WTC11 (cell line): Measurements from ENCODE around the gene PRKACA.
A peak's percentile ranks its signal among the peaks of the same experiment; 100 is the strongest.

Experiments used
- CREB1 ChIP-seq: sonication (generic); formaldehyde crosslinking; IDR thresholded peaks from 2 replicates; pipeline ENCODE4 v1.8.0; 2023; ENCODE audit warnings: mild to moderate bottlenecking, missing genetic modification reagents
- ESRRA ChIP-seq: sonication (generic); formaldehyde crosslinking; IDR thresholded peaks from 2 replicates; pipeline ENCODE4 v1.8.1; 2022; ENCODE audit warnings: mild to moderate bottlenecking, missing genetic modification reagents, borderline replicate concordance
- RORB ChIP-seq: fragments of 250-450 bp; sonication (Bioruptor Pico); IDR thresholded peaks from 2 replicates; pipeline ENCODE4 v1.9.0; 2021; ENCODE audit warnings: mild to moderate bottlenecking
- TEAD4 ChIP-seq: sonication (generic); formaldehyde crosslinking; IDR thresholded peaks from 2 replicates; pipeline ENCODE4 v1.8.0; 2022; ENCODE audit warnings: mild to moderate bottlenecking, missing genetic modification reagents
- ZNF219 ChIP-seq: sonication (generic); formaldehyde crosslinking; IDR thresholded peaks from 2 replicates; pipeline ENCODE4 v1.8.0; 2023; ENCODE audit warnings: missing genetic modification reagents, mild to moderate bottlenecking, borderline replicate concordance
- TF ChIP-seq, protein P1 (sequence below): fragments of 200-600 bp; IDR thresholded peaks from 2 replicates; pipeline ENCODE4 v1.8.0; 2022; ENCODE audit warnings: antibody characterized with exemption
- TF ChIP-seq, protein P2 (sequence below): fragments of 250-450 bp; sonication (Bioruptor Pico); conservative IDR thresholded peaks from 2 replicates; pipeline ENCODE4 v1.9.0; 2021; ENCODE audit warnings: mild to moderate bottlenecking
- TF ChIP-seq, protein P3 (sequence below): sonication (generic); formaldehyde crosslinking; IDR thresholded peaks from 2 replicates; pipeline ENCODE4 v1.8.0; 2022; ENCODE audit warnings: missing genetic modification reagents

DNA sequence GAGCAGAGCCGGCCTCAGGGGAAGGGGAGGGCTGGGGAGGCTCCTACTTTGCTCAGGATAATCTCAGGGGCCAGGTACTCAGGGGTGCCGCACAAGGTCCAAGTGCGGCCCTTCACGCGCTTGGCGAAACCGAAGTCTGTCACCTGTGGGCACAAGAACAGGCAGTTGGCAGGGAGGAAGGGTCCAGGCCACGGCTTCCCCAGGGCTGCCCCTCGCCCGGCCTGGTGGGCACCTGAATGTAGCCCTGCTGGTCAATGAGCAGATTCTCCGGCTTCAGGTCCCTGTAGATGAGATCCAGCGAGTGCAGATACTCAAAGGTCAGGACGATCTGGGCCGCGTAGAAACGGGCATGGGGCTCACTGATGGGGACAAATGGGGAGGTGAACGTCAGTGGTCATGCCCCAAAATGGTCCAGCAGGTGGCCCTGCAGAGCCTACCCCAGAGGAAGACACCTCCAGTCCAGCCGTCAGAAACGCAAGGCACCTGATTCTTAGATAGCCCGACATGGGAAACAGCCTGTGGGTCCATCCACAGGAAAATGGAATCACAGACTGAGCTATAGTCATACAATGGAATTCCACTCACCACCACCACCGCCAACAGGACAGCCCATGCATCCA lies 19.9 kb downstream of the PRKACA start:
- TF ChIP-seq CREB1 (CRISPR knock-in tag) (no peak), ESRRA (CRISPR knock-in tag) (no peak), ZNF219 (CRISPR knock-in tag) (no peak), RORB (no peak), TEAD4 (CRISPR knock-in tag) (no peak)
- TF ChIP-seq, protein P1, sequence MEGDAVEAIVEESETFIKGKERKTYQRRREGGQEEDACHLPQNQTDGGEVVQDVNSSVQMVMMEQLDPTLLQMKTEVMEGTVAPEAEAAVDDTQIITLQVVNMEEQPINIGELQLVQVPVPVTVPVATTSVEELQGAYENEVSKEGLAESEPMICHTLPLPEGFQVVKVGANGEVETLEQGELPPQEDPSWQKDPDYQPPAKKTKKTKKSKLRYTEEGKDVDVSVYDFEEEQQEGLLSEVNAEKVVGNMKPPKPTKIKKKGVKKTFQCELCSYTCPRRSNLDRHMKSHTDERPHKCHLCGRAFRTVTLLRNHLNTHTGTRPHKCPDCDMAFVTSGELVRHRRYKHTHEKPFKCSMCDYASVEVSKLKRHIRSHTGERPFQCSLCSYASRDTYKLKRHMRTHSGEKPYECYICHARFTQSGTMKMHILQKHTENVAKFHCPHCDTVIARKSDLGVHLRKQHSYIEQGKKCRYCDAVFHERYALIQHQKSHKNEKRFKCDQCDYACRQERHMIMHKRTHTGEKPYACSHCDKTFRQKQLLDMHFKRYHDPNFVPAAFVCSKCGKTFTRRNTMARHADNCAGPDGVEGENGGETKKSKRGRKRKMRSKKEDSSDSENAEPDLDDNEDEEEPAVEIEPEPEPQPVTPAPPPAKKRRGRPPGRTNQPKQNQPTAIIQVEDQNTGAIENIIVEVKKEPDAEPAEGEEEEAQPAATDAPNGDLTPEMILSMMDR = 0 out of 2 replicates have a peak, but pooled peaks have one; percentile 6
- TF ChIP-seq, protein P2, sequence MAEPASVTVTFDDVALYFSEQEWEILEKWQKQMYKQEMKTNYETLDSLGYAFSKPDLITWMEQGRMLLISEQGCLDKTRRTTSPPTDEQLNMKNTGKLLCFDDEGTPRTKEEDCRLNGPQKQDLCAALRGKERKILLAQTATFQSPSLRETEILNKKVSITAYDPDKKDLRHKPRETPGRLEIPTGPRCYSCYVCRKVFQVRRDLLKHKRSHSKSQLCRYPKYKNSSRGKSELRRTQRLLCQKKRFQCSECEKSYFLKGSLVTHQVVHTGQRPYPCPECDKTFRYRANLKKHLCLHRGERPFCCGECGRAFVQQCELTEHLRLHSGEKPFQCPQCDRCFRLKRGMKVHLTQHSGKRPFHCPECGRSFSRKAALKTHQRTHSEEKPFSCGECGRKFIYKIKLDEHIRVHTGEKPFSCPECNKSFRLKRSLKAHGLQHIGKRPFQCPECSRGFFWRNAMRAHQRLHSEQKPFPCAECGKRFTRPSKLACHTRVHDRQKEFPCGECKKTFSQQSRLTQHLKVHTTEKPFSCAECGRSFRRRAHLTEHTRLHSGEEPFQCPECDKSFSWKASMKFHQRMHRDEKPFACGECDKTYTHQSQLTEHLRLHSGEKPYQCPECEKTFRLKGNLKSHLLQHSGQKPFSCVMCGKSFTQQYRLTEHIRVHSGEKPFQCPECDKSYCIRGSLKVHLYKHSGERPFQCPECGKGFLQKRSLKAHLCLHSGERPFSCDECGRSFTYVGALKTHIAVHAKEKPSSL (CRISPR knock-in tag) = no peak
- TF ChIP-seq, protein P3, sequence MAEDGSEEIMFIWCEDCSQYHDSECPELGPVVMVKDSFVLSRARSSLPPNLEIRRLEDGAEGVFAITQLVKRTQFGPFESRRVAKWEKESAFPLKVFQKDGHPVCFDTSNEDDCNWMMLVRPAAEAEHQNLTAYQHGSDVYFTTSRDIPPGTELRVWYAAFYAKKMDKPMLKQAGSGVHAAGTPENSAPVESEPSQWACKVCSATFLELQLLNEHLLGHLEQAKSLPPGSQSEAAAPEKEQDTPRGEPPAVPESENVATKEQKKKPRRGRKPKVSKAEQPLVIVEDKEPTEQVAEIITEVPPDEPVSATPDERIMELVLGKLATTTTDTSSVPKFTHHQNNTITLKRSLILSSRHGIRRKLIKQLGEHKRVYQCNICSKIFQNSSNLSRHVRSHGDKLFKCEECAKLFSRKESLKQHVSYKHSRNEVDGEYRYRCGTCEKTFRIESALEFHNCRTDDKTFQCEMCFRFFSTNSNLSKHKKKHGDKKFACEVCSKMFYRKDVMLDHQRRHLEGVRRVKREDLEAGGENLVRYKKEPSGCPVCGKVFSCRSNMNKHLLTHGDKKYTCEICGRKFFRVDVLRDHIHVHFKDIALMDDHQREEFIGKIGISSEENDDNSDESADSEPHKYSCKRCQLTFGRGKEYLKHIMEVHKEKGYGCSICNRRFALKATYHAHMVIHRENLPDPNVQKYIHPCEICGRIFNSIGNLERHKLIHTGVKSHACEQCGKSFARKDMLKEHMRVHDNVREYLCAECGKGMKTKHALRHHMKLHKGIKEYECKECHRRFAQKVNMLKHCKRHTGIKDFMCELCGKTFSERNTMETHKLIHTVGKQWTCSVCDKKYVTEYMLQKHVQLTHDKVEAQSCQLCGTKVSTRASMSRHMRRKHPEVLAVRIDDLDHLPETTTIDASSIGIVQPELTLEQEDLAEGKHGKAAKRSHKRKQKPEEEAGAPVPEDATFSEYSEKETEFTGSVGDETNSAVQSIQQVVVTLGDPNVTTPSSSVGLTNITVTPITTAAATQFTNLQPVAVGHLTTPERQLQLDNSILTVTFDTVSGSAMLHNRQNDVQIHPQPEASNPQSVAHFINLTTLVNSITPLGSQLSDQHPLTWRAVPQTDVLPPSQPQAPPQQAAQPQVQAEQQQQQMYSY (CRISPR knock-in tag) = no peak
